Tibial nerve (tissue), 4 donors: ENCODE data around the gene NOM1. TPM values are rescaled to one million over a fixed set of nuclear protein-coding genes. Genes with fewer than 3 reads are reported as not detected.
"Not testable (repeated sequence)": the region's sequence is repeated elsewhere in the genome, so short reads cannot be mapped to it uniquely, and the experiment has no call there.

Source experiments
- DNase-seq, 2 donors: peaks; one replicate each; pipeline ENCODE4 v3.0.0-alpha.2; 2019; ENCODE audit warnings: low spot score in 2 of 2
- H3K27ac ChIP-seq, 4 donors: fragments of 200-600 bp; sonication (generic) in 3 of 4; one replicate each; pipeline ENCODE4 v1.5.1; 2017 to 2019; ENCODE audit warnings: mild to moderate bottlenecking in 1 of 4
- H3K27me3 ChIP-seq, 2 donors: fragments of 200-600 bp; sonication (generic) in 1 of 2; one replicate each; pipeline versions ENCODE4 v1.5.1 to v1.6.0; 2017 to 2019
- H3K36me3 ChIP-seq, 3 donors: fragments of 200-600 bp; sonication (generic); one replicate each; pipeline ENCODE4 v1.5.1; 2018 to 2019
- H3K4me1 ChIP-seq, 4 donors: fragments of 200-600 bp; sonication (generic) in 3 of 4; one replicate each; pipeline ENCODE4 v1.5.1; 2017 to 2019
- H3K4me3 ChIP-seq, 4 donors: fragments of 200-600 bp; sonication (generic) in 3 of 4; one replicate each; pipeline ENCODE4 v1.5.1; 2017 to 2019; ENCODE audit warnings: mild to moderate bottlenecking in 1 of 4, moderate library complexity in 1 of 4
- H3K9me3 ChIP-seq, 4 donors: fragments of 200-600 bp; sonication (generic) in 3 of 4; one replicate each; pipeline ENCODE4 v1.5.1; 2017 to 2019
- CTCF ChIP-seq, 5 experiments: fragments of 200-600 bp in 3 of 5; fragments of 450-650 bp in 2 of 5; sonication (generic) in 3 of 5; IDR thresholded peaks; one replicate each; pipeline ENCODE4 v1.5.1; 2016 to 2019; ENCODE audit warnings: antibody characterized with exemption in 5 of 5, mild to moderate bottlenecking in 3 of 5, moderate library complexity in 2 of 5
- EP300 ChIP-seq, 2 donors: sonication (generic); formaldehyde crosslinking; IDR thresholded peaks; one replicate each; pipeline ENCODE4 v1.6.1; 2017; ENCODE audit warnings: antibody characterized with exemption in 2 of 2, mild to moderate bottlenecking in 1 of 2
- POLR2A ChIP-seq, 2 donors: fragments of 450-650 bp; IDR thresholded peaks; one replicate each; pipeline ENCODE4 v1.6.1; 2017; ENCODE audit warnings: antibody characterized with exemption in 2 of 2, mild to moderate bottlenecking in 2 of 2, moderate library complexity in 2 of 2
- WGBS, 2 donors: methylation state at CpG; one replicate each; pipeline ENCODE4 v1.1.5; 2018; 5-methylcytosine and 5-hydroxymethylcytosine counted together
- total RNA-seq, 4 donors: library from RNA; depleted of rRNA; stranded (reverse); fragments of >200 nt; gene quantifications; one replicate each; pipeline ENCODE4 v1.1.0, GENCODE V29; 2016

Gene NOM1
- total RNA-seq, 4 donors from 2014 or later = 23.3 to 41.5 (median 25.3) TPM

DNA sequence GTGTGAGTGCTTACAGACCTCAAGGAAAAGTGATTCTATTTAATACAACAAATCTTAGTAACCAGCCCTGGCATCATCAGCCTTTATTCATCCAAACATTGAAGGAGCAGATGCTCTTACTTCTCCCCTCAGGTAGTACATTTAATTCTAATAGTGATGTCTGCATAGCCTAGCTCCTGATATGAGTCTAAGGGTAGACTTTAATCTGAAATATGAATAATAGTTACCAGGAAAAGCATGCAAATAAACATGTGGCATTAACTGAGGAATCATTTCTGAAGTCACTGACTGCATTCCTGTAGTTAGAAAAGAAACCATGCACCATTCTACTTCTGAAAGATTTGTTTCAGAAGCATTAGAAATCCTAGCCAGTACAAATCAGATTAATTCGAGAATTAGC lies 30.9 kb upstream of the NOM1 start:
- Histone ChIP-seq H3K9me3 (peaks cover 0 to 9% (median 0%) of the 10 kb centered on the region in 4 donors), H3K36me3 (no peaks in the 10 kb centered on the region), H3K27me3 (peaks cover 0 to 16% of the 10 kb centered on the region in 2 donors), H3K4me1 (no peaks in the 10 kb centered on the region), H3K4me3 (no peak overlapping the region), H3K27ac (no peak overlapping the region)
- no peak for DNase-seq
- 58 to 64% methylated on average over 1 of the region's 1 CpG for WGBS, 2 donors
- TF ChIP-seq POLR2A (IDR thresholded peaks at IDR 0.05) = no peak
- TF ChIP-seq EP300 (IDR thresholded peaks at IDR 0.05) = no peak
- TF ChIP-seq CTCF (IDR thresholded peaks at IDR 0.05) = no peak

- no peaks in the 10 kb centered on the region for H3K4me1 ChIP-seq
- H3K27me3 ChIP-seq = peaks cover 0 to 16% of the 10 kb centered on the region in 2 donors
- no peak overlapping the region for H3K27ac ChIP-seq
- no peak overlapping the region for H3K4me3 ChIP-seq
- peaks cover 0 to 9% (median 0%) of the 10 kb centered on the region in 4 donors for H3K9me3 ChIP-seq
- H3K36me3 ChIP-seq = no peaks in the 10 kb centered on the region
- DNase-seq = no peak
- TF ChIP-seq POLR2A (IDR thresholded peaks at IDR 0.05) (no peak), CTCF (IDR thresholded peaks at IDR 0.05) (no peak)
- 79 to 80% methylated on average over 18 to 19 of the region's 19 CpGs for WGBS, 2 donors
These were observed 30.3 kb upstream of the NOM1 start for GRCh38 chr7:156919132-156919713.

DNA sequence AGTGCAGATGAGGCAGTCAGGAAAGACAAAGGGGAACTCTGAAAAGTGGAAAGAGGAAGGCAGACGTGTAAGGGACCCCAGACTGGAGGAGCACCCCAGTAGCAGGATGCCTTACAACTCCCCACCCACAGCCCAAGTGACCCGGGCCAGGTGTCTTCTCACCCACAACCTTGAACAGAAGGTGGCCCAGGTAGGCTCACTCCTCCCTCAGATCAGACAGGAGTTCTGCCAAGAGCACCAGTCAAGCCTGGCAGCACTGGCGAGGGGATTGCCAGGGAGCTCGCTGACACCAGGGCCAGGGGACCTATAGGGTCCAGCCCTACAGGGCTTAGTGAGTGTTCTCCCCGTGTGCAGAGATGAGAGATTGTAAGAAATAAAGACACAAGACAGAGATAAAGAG lies 29.4 kb upstream of the NOM1 start:
- no peaks in the 10 kb centered on the region for H3K36me3 ChIP-seq
- peaks cover 0 to 6% (median 0%) of the 10 kb centered on the region in 4 donors for H3K9me3 ChIP-seq
- H3K27me3 ChIP-seq = peaks cover 0 to 16% of the 10 kb centered on the region in 2 donors
- no peak for DNase-seq
- H3K4me3 ChIP-seq = no peak overlapping the region
- WGBS, 2 donors = 73 to 75% methylated on average over 5 of the region's 5 CpGs
- no peak overlapping the region for H3K27ac ChIP-seq
- no peaks in the 10 kb centered on the region for H3K4me1 ChIP-seq
- TF ChIP-seq CTCF (IDR thresholded peaks at IDR 0.05) = no peak
- no peak for TF ChIP-seq EP300 (IDR thresholded peaks at IDR 0.05)
- TF ChIP-seq POLR2A (IDR thresholded peaks at IDR 0.05) = no peak

GRCh38 chr7:156920487-156921373 lies 28.8 kb upstream of the NOM1 start:
- H3K4me1 ChIP-seq, H3K27ac ChIP-seq, H3K36me3 ChIP-seq, DNase-seq, H3K4me3 ChIP-seq, H3K9me3 ChIP-seq: not testable (repeated sequence)
- WGBS, 2 donors = 81 to 88% methylated on average over 24 of the region's 24 CpGs
- peaks cover 0 to 16% of the 10 kb centered on the region in 2 donors for H3K27me3 ChIP-seq

GRCh38 chr7:156922304-156922703 lies 27.2 kb upstream of the NOM1 start:
- H3K4me3 ChIP-seq, H3K4me1 ChIP-seq, H3K27ac ChIP-seq, H3K9me3 ChIP-seq, DNase-seq, H3K36me3 ChIP-seq: not testable (repeated sequence)
- 79 to 82% methylated on average over 6 of the region's 6 CpGs for WGBS, 2 donors
- H3K27me3 ChIP-seq = peaks cover 0 to 16% of the 10 kb centered on the region in 2 donors

- 79 to 85% methylated on average over 8 to 12 of the region's 12 CpGs for WGBS, 2 donors
These were observed 23.7 kb upstream of the NOM1 start for GRCh38 chr7:156925821-156926220.

More at GRCh38 chr7:156925821-156926220, 23.7 kb upstream of the NOM1 start:
- H3K36me3 ChIP-seq, H3K4me3 ChIP-seq, H3K4me1 ChIP-seq, H3K9me3 ChIP-seq, DNase-seq, H3K27ac ChIP-seq: not testable (repeated sequence)
- peaks cover 0 to 24% of the 10 kb centered on the region in 2 donors for H3K27me3 ChIP-seq
